ENCODE results near the gene SIRPA. TPM values are rescaled to one million over a fixed set of nuclear protein-coding genes. Genes with fewer than 3 reads are reported as not detected.
A peak's percentile ranks its signal among the peaks of the same experiment; 100 is the strongest.

The SIRPA gene
- total RNA-seq, 1 donor from 2014 or later = 35.5 TPM

DNA sequence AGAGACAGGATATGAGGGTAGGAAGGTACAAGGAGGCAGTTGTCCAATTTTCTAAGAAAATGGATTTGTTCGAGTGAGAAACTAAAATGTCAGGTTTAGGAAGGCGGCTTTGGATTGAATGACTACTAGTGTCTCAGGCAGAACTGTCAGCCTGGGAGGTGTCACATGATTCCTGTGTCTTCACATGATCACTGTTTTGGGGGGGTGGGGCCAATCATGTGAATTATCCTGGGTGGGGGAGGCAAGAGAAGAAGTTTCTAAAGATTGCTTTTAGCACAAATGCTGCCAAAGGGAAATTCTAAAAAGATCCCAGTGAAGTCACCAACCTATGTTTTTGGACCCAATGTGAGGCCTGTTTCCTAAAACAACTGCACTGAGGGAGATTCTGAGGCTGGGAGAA, 2.3 kb downstream of the SIRPA start:
- peaks cover 7% of the 10 kb centered on the region for H3K36me3 Mint-ChIP-seq (ENCODE audit: low read depth, unreplicated experiment)
- H3K4me3 ChIP-seq (ENCODE audit: insufficient read depth, low read depth, low read length) = no peak overlapping the region
- no peak for TF ChIP-seq EZH2 (IDR thresholded peaks at IDR 0.05; ENCODE audit: insufficient read depth, low read length)
- TF ChIP-seq, protein P1, sequence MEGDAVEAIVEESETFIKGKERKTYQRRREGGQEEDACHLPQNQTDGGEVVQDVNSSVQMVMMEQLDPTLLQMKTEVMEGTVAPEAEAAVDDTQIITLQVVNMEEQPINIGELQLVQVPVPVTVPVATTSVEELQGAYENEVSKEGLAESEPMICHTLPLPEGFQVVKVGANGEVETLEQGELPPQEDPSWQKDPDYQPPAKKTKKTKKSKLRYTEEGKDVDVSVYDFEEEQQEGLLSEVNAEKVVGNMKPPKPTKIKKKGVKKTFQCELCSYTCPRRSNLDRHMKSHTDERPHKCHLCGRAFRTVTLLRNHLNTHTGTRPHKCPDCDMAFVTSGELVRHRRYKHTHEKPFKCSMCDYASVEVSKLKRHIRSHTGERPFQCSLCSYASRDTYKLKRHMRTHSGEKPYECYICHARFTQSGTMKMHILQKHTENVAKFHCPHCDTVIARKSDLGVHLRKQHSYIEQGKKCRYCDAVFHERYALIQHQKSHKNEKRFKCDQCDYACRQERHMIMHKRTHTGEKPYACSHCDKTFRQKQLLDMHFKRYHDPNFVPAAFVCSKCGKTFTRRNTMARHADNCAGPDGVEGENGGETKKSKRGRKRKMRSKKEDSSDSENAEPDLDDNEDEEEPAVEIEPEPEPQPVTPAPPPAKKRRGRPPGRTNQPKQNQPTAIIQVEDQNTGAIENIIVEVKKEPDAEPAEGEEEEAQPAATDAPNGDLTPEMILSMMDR (IDR thresholded peaks at IDR 0.05; ENCODE audit: insufficient read depth, low read depth, low read length) = no peak
- H3K4me3 Mint-ChIP-seq (ENCODE audit: unreplicated experiment) = peak overlapping the region; percentile 24
- FAIRE-seq (no peak), DNase-seq (ENCODE audit: low read depth) (no peak)
- no peaks in the 10 kb centered on the region for H3K9me3 ChIP-seq (ENCODE audit: insufficient read depth, low read depth, low read length)
- H3K36me3 ChIP-seq (ENCODE audit: insufficient read depth, low read length) = no peaks in the 10 kb centered on the region
- peaks cover 63% of the 10 kb centered on the region for H4K20me1 ChIP-seq (ENCODE audit: insufficient read depth, low read length)
- no peaks in the 10 kb centered on the region for H3K27me3 Mint-ChIP-seq (ENCODE audit: low read depth, unreplicated experiment)
- H3K9me3 Mint-ChIP-seq (ENCODE audit: unreplicated experiment) = peaks cover 2% of the 10 kb centered on the region
- H3K27me3 ChIP-seq (ENCODE audit: insufficient read depth, low read length) = no peaks in the 10 kb centered on the region
- H3K4me2 ChIP-seq (ENCODE audit: low read length) = no peak overlapping the region
- H3K27ac ChIP-seq (ENCODE audit: low read depth, low read length) = no peak overlapping the region
- peaks cover 15% of the 10 kb centered on the region for H3K4me1 ChIP-seq (ENCODE audit: insufficient read depth, low read length)
- no peak overlapping the region for H3K9ac ChIP-seq (ENCODE audit: low read length)
- peak overlapping the region; percentile 44 for H3K27ac Mint-ChIP-seq (ENCODE audit: unreplicated experiment)
- no peak overlapping the region for H2AFZ ChIP-seq (ENCODE audit: low read depth, low read length)
- peaks cover 29% of the 10 kb centered on the region for H3K4me1 Mint-ChIP-seq (ENCODE audit: low read depth, unreplicated experiment)
- H3K79me2 ChIP-seq (ENCODE audit: insufficient read depth, low read length) = peaks cover 61% of the 10 kb centered on the region

DNA sequence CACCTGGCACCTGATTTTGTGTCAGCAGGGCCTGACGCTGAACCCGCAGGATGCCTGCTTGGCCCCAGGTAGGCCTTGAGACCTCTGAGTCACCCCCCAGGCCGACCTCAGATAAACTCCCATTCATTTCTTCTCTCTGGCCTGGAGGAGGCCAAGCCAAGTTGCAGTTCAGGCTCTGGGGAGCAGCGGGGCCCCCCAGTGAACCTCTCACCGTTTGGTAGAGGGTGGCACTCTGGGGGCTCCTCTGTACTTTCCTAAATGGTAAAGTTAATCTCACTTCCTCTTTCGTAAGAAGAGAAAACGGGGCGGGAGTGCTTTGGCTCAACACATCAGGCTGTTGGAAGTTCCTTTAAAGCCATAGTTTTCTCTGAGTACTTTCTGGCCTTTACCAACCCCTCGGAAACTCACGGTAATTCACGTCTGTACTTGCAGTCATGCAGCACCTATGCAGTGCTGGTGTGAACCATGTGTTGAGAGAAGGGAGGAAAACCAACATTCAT, 2.8 kb downstream of the SIRPA start:
- Histone ChIP-seq H3K9ac (ENCODE audit: low read length) (no peak overlapping the region), H2AFZ (ENCODE audit: low read depth, low read length) (no peak overlapping the region), H3K27ac (ENCODE audit: low read depth, low read length) (no peak overlapping the region), H3K4me1 (ENCODE audit: insufficient read depth, low read length) (peaks cover 15% of the 10 kb centered on the region), H3K36me3 (ENCODE audit: insufficient read depth, low read length) (no peaks in the 10 kb centered on the region), H4K20me1 (ENCODE audit: insufficient read depth, low read length) (peaks cover 64% of the 10 kb centered on the region), H3K79me2 (ENCODE audit: insufficient read depth, low read length) (peaks cover 62% of the 10 kb centered on the region), H3K9me3 (ENCODE audit: insufficient read depth, low read depth, low read length) (no peaks in the 10 kb centered on the region), H3K27me3 (ENCODE audit: insufficient read depth, low read length) (no peaks in the 10 kb centered on the region), H3K4me3 (ENCODE audit: insufficient read depth, low read depth, low read length) (no peak overlapping the region), H3K4me2 (ENCODE audit: low read length) (no peak overlapping the region)
- TF ChIP-seq, protein P1 (IDR thresholded peaks at IDR 0.05; ENCODE audit: insufficient read depth, low read depth, low read length) = no peak
- TF ChIP-seq EZH2 (IDR thresholded peaks at IDR 0.05; ENCODE audit: insufficient read depth, low read length) = no peak
- no peaks in the 10 kb centered on the region for H3K27me3 Mint-ChIP-seq (ENCODE audit: low read depth, unreplicated experiment)
- no peak overlapping the region for H3K27ac Mint-ChIP-seq (ENCODE audit: unreplicated experiment)
- H3K36me3 Mint-ChIP-seq (ENCODE audit: low read depth, unreplicated experiment) = peaks cover 8% of the 10 kb centered on the region
- DNase-seq (ENCODE audit: low read depth) (no peak), FAIRE-seq (no peak)
- no peak overlapping the region for H3K4me3 Mint-ChIP-seq (ENCODE audit: unreplicated experiment)
- no peaks in the 10 kb centered on the region for H3K9me3 Mint-ChIP-seq (ENCODE audit: unreplicated experiment)
- peaks cover 24% of the 10 kb centered on the region for H3K4me1 Mint-ChIP-seq (ENCODE audit: low read depth, unreplicated experiment)

DNA sequence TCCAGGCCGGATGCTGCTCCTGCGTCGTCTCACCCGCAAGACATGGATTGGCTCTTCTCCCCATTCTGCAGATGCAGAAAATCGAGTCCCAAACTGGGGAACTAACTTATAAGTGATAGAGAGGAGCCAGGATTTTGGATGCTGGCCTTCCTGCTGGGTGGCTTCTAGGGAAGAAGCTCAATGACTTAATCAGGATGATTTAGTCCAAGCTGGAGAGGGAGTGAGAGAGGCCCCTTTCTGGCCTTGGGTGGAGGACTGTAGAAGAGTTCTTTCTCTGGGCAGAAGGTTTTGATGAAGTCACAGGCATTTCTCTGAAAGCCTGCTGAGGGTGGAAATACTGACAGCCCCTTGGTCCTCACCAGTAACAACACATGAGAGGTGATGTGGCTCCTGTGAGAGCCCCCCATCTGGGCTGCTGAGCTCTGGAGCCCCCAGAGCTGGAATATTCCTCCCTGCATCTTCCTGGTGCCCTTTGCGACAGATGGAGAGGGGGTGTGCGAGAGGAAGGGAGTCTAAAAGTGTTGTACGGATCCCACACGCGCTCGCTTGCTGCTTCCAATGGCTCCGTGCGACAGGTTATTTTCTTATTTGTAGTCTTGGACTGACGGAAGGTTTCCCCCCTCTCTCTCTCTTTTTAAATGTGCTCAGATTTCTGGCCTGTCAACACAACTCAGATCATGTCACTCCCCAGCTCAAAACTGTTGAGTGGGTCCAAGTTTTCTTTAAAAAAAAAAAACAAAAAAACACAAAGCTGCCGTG, 3.5 kb downstream of the SIRPA start:
- H3K9ac ChIP-seq (ENCODE audit: low read length) = no peak overlapping the region
- Mint-ChIP-seq H3K27ac (ENCODE audit: unreplicated experiment) (no peak overlapping the region), H3K4me3 (ENCODE audit: unreplicated experiment) (no peak overlapping the region), H3K9me3 (ENCODE audit: unreplicated experiment) (no peaks in the 10 kb centered on the region), H3K4me1 (ENCODE audit: low read depth, unreplicated experiment) (peaks cover 23% of the 10 kb centered on the region), H3K27me3 (ENCODE audit: low read depth, unreplicated experiment) (no peaks in the 10 kb centered on the region), H3K36me3 (ENCODE audit: low read depth, unreplicated experiment) (peaks cover 14% of the 10 kb centered on the region)
- no peak for FAIRE-seq
- no peak overlapping the region for H2AFZ ChIP-seq (ENCODE audit: low read depth, low read length)
- H3K9me3 ChIP-seq (ENCODE audit: insufficient read depth, low read depth, low read length) = no peaks in the 10 kb centered on the region
- no peaks in the 10 kb centered on the region for H3K27me3 ChIP-seq (ENCODE audit: insufficient read depth, low read length)
- H3K36me3 ChIP-seq (ENCODE audit: insufficient read depth, low read length) = no peaks in the 10 kb centered on the region
- DNase-seq (ENCODE audit: low read depth) = no peak
- H3K79me2 ChIP-seq (ENCODE audit: insufficient read depth, low read length) = peaks cover 67% of the 10 kb centered on the region
- peaks cover 70% of the 10 kb centered on the region for H4K20me1 ChIP-seq (ENCODE audit: insufficient read depth, low read length)
- no peak overlapping the region for H3K4me3 ChIP-seq (ENCODE audit: insufficient read depth, low read depth, low read length)
- H3K4me2 ChIP-seq (ENCODE audit: low read length) = no peak overlapping the region
- no peak overlapping the region for H3K27ac ChIP-seq (ENCODE audit: low read depth, low read length)
- peaks cover 12% of the 10 kb centered on the region for H3K4me1 ChIP-seq (ENCODE audit: insufficient read depth, low read length)
- TF ChIP-seq EZH2 (IDR thresholded peaks at IDR 0.05; ENCODE audit: insufficient read depth, low read length) = no peak
- TF ChIP-seq, protein P1 (IDR thresholded peaks at IDR 0.05; ENCODE audit: insufficient read depth, low read depth, low read length) = no peak
